ENCODE results near the gene GRM8. TPM values are rescaled to one million over a fixed set of nuclear protein-coding genes. Genes with fewer than 3 reads are reported as not detected.

GRM8 gene
- total and polyA plus RNA-seq, 2 experiments from 2014 or later = not detected

DNA sequence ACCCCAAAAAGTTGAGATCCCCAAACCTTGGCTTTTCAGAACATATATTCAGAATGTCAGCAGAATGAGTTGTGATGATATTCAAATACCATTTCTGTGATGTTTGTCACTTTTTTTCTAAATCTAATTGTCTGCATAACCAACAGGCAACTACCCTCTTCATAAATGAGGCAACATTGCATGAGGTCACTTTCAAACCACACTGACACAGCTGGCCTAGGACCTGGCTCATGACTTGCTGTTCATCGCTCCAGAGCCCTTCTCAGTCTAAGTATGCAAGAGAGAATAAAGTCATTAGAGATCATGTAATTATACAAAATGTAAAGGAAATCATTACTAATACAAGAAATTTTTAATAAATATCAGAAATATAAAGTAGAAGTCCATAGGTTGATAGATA is 681.9 kb downstream of the GRM8 start:
- H3F3A ChIP-seq (ENCODE audit: insufficient read depth) = no peaks in the 10 kb centered on the region
- H3K36me3 ChIP-seq (ENCODE audit: low read depth) = no peaks in the 10 kb centered on the region
- no peaks in the 10 kb centered on the region for H3K4me1 ChIP-seq (ENCODE audit: insufficient read depth)
- DNase-seq = no peak
- H4K20me1 ChIP-seq (ENCODE audit: insufficient read depth) = no peaks in the 10 kb centered on the region
- WGBS, 2 experiments (ENCODE audit: low coverage in 1 of 2, low lambda C conversion rate in 2 of 2, missing lambda C conversion rate in 2 of 2) = 52 to 54% methylated on average over 1 of the region's 1 CpG
- no peak overlapping the region for H3K4me2 ChIP-seq (ENCODE audit: unreplicated experiment)
- H3K79me2 ChIP-seq (ENCODE audit: insufficient read depth) = no peaks in the 10 kb centered on the region
- no peak overlapping the region for H2AFZ ChIP-seq
- no peak for TF ChIP-seq EZH2 (IDR thresholded peaks at IDR 0.05; ENCODE audit: insufficient read depth, poor library complexity, severe bottlenecking)
- TF ChIP-seq EZH2phosphoT487 (IDR thresholded peaks at IDR 0.05; ENCODE audit: insufficient read depth, low read depth) = no peak
- no peaks in the 10 kb centered on the region for H3K9me2 ChIP-seq (ENCODE audit: insufficient read depth)
- no peaks in the 10 kb centered on the region for H3K9me3 ChIP-seq (ENCODE audit: low read depth)
- no peaks in the 10 kb centered on the region for H3K27me3 ChIP-seq (replicated peaks; ENCODE audit: insufficient read depth)
- in situ Hi-C loops (cut with MboI) = no loop called here
- no peak overlapping the region for H3K4me3 ChIP-seq
- H3K9ac ChIP-seq = no peak overlapping the region
- H3K27ac ChIP-seq = no peak overlapping the region

- no peak overlapping the region for H2AFZ ChIP-seq
- DNase-seq = no peak
- H3K79me2 ChIP-seq (ENCODE audit: insufficient read depth) = no peaks in the 10 kb centered on the region
- TF ChIP-seq EZH2 (IDR thresholded peaks at IDR 0.05; ENCODE audit: insufficient read depth, poor library complexity, severe bottlenecking) (no peak), EZH2phosphoT487 (IDR thresholded peaks at IDR 0.05; ENCODE audit: insufficient read depth, low read depth) (no peak)
- no peaks in the 10 kb centered on the region for H4K20me1 ChIP-seq (ENCODE audit: insufficient read depth)
- H3K4me2 ChIP-seq (ENCODE audit: unreplicated experiment) = no peak overlapping the region
- no peaks in the 10 kb centered on the region for H3K36me3 ChIP-seq (ENCODE audit: low read depth)
- H3K9me2 ChIP-seq (ENCODE audit: insufficient read depth) = no peaks in the 10 kb centered on the region
- no peaks in the 10 kb centered on the region for H3K9me3 ChIP-seq (ENCODE audit: low read depth)
- no peaks in the 10 kb centered on the region for H3F3A ChIP-seq (ENCODE audit: insufficient read depth)
- no peak overlapping the region for H3K9ac ChIP-seq
- in situ Hi-C loops (cut with MboI) = no loop called here
- H3K4me3 ChIP-seq = no peak overlapping the region
- no peaks in the 10 kb centered on the region for H3K4me1 ChIP-seq (ENCODE audit: insufficient read depth)
- H3K27me3 ChIP-seq (replicated peaks; ENCODE audit: insufficient read depth) = no peaks in the 10 kb centered on the region
- 13 to 14% methylated on average over 3 of the region's 3 CpGs for WGBS, 2 experiments (ENCODE audit: low coverage in 1 of 2, low lambda C conversion rate in 2 of 2, missing lambda C conversion rate in 2 of 2)
- H3K27ac ChIP-seq = no peak overlapping the region
Observed at GRCh38 chr7:126569402-126569801, 683.3 kb downstream of the GRM8 start.

GRCh38 chr7:126557271-126557670 is 695.5 kb downstream of the GRM8 start:
- Histone ChIP-seq H3K27ac (no peak overlapping the region), H3K9ac (no peak overlapping the region), H2AFZ (no peak overlapping the region), H3K27me3 (replicated peaks; ENCODE audit: insufficient read depth) (no peaks in the 10 kb centered on the region), H3K79me2 (ENCODE audit: insufficient read depth) (no peaks in the 10 kb centered on the region), H3K36me3 (ENCODE audit: low read depth) (no peaks in the 10 kb centered on the region), H4K20me1 (ENCODE audit: insufficient read depth) (no peaks in the 10 kb centered on the region), H3K4me3 (no peak overlapping the region), H3K4me2 (ENCODE audit: unreplicated experiment) (no peak overlapping the region), H3K9me2 (ENCODE audit: insufficient read depth) (no peaks in the 10 kb centered on the region), H3F3A (ENCODE audit: insufficient read depth) (no peaks in the 10 kb centered on the region), H3K9me3 (ENCODE audit: low read depth) (no peaks in the 10 kb centered on the region), H3K4me1 (ENCODE audit: insufficient read depth) (no peaks in the 10 kb centered on the region)
- TF ChIP-seq EZH2phosphoT487 (IDR thresholded peaks at IDR 0.05; ENCODE audit: insufficient read depth, low read depth) (no peak), EZH2 (IDR thresholded peaks at IDR 0.05; ENCODE audit: insufficient read depth, poor library complexity, severe bottlenecking) (no peak)
- in situ Hi-C loops (cut with MboI) = no loop called here
- DNase-seq = no peak
- 24 to 27% methylated on average over 4 of the region's 4 CpGs for WGBS, 2 experiments (ENCODE audit: low coverage in 1 of 2, low lambda C conversion rate in 2 of 2, missing lambda C conversion rate in 2 of 2)

DNA sequence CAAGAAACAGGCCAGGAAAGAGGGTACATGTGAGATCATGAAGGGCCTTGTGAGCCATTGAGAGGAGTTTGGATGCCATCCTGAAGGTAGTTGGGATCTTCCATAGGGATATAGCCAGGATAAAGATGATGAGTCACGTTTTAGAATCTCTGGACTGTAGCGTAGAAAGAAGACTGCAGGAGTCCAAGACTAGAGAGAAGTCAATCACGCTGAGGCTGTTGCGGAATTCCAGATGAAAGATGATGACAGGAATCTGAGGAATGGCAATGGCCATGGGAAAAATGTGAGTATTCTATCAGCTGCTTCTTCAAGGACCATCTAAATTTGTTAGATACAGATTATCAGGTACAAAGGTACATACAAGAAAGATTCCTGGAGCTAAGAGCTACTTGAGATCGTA is 711.3 kb downstream of the GRM8 start:
- Histone ChIP-seq H3K9ac (no peak overlapping the region), H3F3A (ENCODE audit: insufficient read depth) (no peaks in the 10 kb centered on the region), H2AFZ (no peak overlapping the region), H3K27me3 (replicated peaks; ENCODE audit: insufficient read depth) (no peaks in the 10 kb centered on the region), H3K4me2 (ENCODE audit: unreplicated experiment) (no peak overlapping the region), H3K4me3 (no peak overlapping the region), H4K20me1 (ENCODE audit: insufficient read depth) (no peaks in the 10 kb centered on the region), H3K4me1 (ENCODE audit: insufficient read depth) (no peaks in the 10 kb centered on the region), H3K27ac (no peak overlapping the region), H3K9me2 (ENCODE audit: insufficient read depth) (no peaks in the 10 kb centered on the region), H3K9me3 (ENCODE audit: low read depth) (no peaks in the 10 kb centered on the region), H3K79me2 (ENCODE audit: insufficient read depth) (no peaks in the 10 kb centered on the region), H3K36me3 (ENCODE audit: low read depth) (no peaks in the 10 kb centered on the region)
- no peak for TF ChIP-seq EZH2 (IDR thresholded peaks at IDR 0.05; ENCODE audit: insufficient read depth, poor library complexity, severe bottlenecking)
- TF ChIP-seq EZH2phosphoT487 (IDR thresholded peaks at IDR 0.05; ENCODE audit: insufficient read depth, low read depth) = no peak
- DNase-seq = no peak
- in situ Hi-C loops (cut with MboI) = no loop called here
- WGBS, 2 experiments (ENCODE audit: low coverage in 1 of 2, low lambda C conversion rate in 2 of 2, missing lambda C conversion rate in 2 of 2) = 48 to 50% methylated on average over 5 of the region's 5 CpGs

DNA sequence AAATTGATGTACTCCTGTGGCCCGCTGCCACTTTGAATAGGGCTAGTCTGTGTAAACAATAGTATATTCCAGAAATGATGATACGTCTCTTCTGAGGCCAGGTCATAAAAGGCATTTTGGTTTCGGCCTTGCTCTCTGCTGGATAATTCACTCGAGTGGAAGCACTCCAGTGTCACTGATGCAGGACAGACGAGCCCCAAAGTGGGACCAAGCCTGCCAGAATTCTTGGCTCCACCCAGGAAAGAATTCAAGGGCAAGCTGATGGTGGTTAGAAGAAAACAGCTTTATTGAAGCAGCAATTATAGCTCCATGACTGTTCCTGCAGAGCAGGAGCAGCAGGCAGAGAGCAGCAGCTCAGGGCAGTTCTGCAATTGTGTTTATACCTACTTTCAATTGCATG is 717.6 kb downstream of the GRM8 start:
- Histone ChIP-seq H2AFZ (no peak overlapping the region), H3K4me3 (no peak overlapping the region), H3K9me2 (ENCODE audit: insufficient read depth) (no peaks in the 10 kb centered on the region), H3K79me2 (ENCODE audit: insufficient read depth) (no peaks in the 10 kb centered on the region), H3K4me1 (ENCODE audit: insufficient read depth) (no peaks in the 10 kb centered on the region), H3K27ac (no peak overlapping the region), H4K20me1 (ENCODE audit: insufficient read depth) (no peaks in the 10 kb centered on the region), H3F3A (ENCODE audit: insufficient read depth) (no peaks in the 10 kb centered on the region), H3K27me3 (replicated peaks; ENCODE audit: insufficient read depth) (no peaks in the 10 kb centered on the region), H3K9me3 (ENCODE audit: low read depth) (no peaks in the 10 kb centered on the region), H3K4me2 (ENCODE audit: unreplicated experiment) (no peak overlapping the region), H3K9ac (no peak overlapping the region), H3K36me3 (ENCODE audit: low read depth) (no peaks in the 10 kb centered on the region)
- in situ Hi-C loops (cut with MboI) = no loop called here
- DNase-seq = no peak
- TF ChIP-seq EZH2 (IDR thresholded peaks at IDR 0.05; ENCODE audit: insufficient read depth, poor library complexity, severe bottlenecking) = no peak
- no peak for TF ChIP-seq EZH2phosphoT487 (IDR thresholded peaks at IDR 0.05; ENCODE audit: insufficient read depth, low read depth)
- 21 to 23% methylated on average over 5 of the region's 5 CpGs for WGBS, 2 experiments (ENCODE audit: low coverage in 1 of 2, low lambda C conversion rate in 2 of 2, missing lambda C conversion rate in 2 of 2)

Measured in GM23248 (cell line).